ENCODE data around the gene CR1L.
"Not testable (repeated sequence)": the region's sequence is repeated elsewhere in the genome, so short reads cannot be mapped to it uniquely, and the experiment has no call there.

CR1L gene

GRCh38 chr1:207638487-207639145, 6.3 kb upstream of the CR1L start:
- CTCF ChIA-PET; H3K36me3 ChIP-seq (ENCODE audit: control insufficient read depth in 2 of 2, insufficient read depth in 1 of 2, low read length in 2 of 2); H3K4me3 ChIP-seq (ENCODE audit: low read depth, low read length); H3K27ac ChIP-seq (ENCODE audit: extremely low read depth, low read depth, low read length); POLR2A ChIA-PET; H3K4me1 ChIP-seq (ENCODE audit: control insufficient read depth, insufficient read depth, low read length); H3K9me3 ChIP-seq (ENCODE audit: control insufficient read depth, insufficient read depth, low read depth, low read length): not testable (repeated sequence)

- H3K4me1 ChIP-seq (ENCODE audit: control insufficient read depth, insufficient read depth, low read length); H3K9me3 ChIP-seq (ENCODE audit: control insufficient read depth, insufficient read depth, low read depth, low read length); H3K27ac ChIP-seq (ENCODE audit: extremely low read depth, low read depth, low read length); H3K36me3 ChIP-seq (ENCODE audit: control insufficient read depth in 2 of 2, insufficient read depth in 1 of 2, low read length in 2 of 2); H3K4me3 ChIP-seq (ENCODE audit: low read depth, low read length); POLR2A ChIA-PET: not testable (repeated sequence)
- CTCF ChIA-PET = interaction anchor here (1.2 to 2.4 kb wide), 2 partner anchors 10 to 19 kb away, joined by 3 to 7 read pairs; no protein-coding TSS in a partner anchor
Measured at GRCh38 chr1:207639362-207639761, 5.6 kb upstream of the CR1L start.

GRCh38 chr1:207644166-207644851, 624 bp upstream of the CR1L start:
- H3K4me3 ChIP-seq (ENCODE audit: low read depth, low read length) = peak overlapping the region; percentile 1
- ChIA-PET POLR2A (no interaction called here), CTCF (no interaction called here)
- no peaks in the 10 kb centered on the region for H3K36me3 ChIP-seq (ENCODE audit: control insufficient read depth in 2 of 2, insufficient read depth in 1 of 2, low read length in 2 of 2)
- no peak for TF ChIP-seq ZNF768 (tag by site-specific recombination; IDR thresholded peaks at IDR 0.05)
- 0 out of 2 replicates have a peak, but pooled peaks have one; percentile 14 for TF ChIP-seq FEZF1 (tag by site-specific recombination; IDR thresholded peaks at IDR 0.05)
- H3K9me3 ChIP-seq (ENCODE audit: control insufficient read depth, insufficient read depth, low read depth, low read length) = no peaks in the 10 kb centered on the region
- no peaks in the 10 kb centered on the region for H3K4me1 ChIP-seq (ENCODE audit: control insufficient read depth, insufficient read depth, low read length)
- no peak overlapping the region for H3K27ac ChIP-seq (ENCODE audit: extremely low read depth, low read depth, low read length)

- CTCF ChIA-PET = interaction anchor here (0.6 to 1.0 kb wide), 3 partner anchors 15 to 28 kb away, joined by 3 read pairs; no protein-coding TSS in a partner anchor
- H3K4me1 ChIP-seq (ENCODE audit: control insufficient read depth, insufficient read depth, low read length) = no peaks in the 10 kb centered on the region
- no peak overlapping the region for H3K27ac ChIP-seq (ENCODE audit: extremely low read depth, low read depth, low read length)
Measured at GRCh38 chr1:207645635-207646081, 725 bp downstream of the CR1L start.

More at GRCh38 chr1:207645635-207646081, 725 bp downstream of the CR1L start:
- POLR2A ChIA-PET = no interaction called here
- H3K36me3 ChIP-seq (ENCODE audit: control insufficient read depth in 2 of 2, insufficient read depth in 1 of 2, low read length in 2 of 2) = no peaks in the 10 kb centered on the region
- peak overlapping the region; percentile 56; the same call in 1 of the 2 replicates for H3K4me3 ChIP-seq (ENCODE audit: low read depth, low read length)
- TF ChIP-seq ZNF174 (tag by site-specific recombination; IDR thresholded peaks at IDR 0.05) = no peak
- TF ChIP-seq ZNF621 (tag by site-specific recombination; IDR thresholded peaks at IDR 0.05) = no peak
- TF ChIP-seq EGR2 (tag by site-specific recombination; IDR thresholded peaks at IDR 0.05; ENCODE audit: low read depth) = no peak
- TF ChIP-seq RBAK (tag by site-specific recombination; IDR thresholded peaks at IDR 0.05) = no peak
- no peak for TF ChIP-seq GLI4 (tag by site-specific recombination; IDR thresholded peaks at IDR 0.05)
- no peak for TF ChIP-seq ZBTB11 (tag by site-specific recombination; conservative IDR thresholded peaks at IDR 0.05; ENCODE audit: low read depth)
- TF ChIP-seq MYNN (tag by site-specific recombination; IDR thresholded peaks at IDR 0.05; ENCODE audit: borderline replicate concordance) = no peak
- no peak for TF ChIP-seq KLF10 (tag by site-specific recombination; IDR thresholded peaks at IDR 0.05)
- TF ChIP-seq ZNF585B (tag by site-specific recombination; IDR thresholded peaks at IDR 0.05) = no peak
- no peak for TF ChIP-seq ZNF843 (tag by site-specific recombination; IDR thresholded peaks at IDR 0.05)
- no peak for TF ChIP-seq SP7 (tag by site-specific recombination; IDR thresholded peaks at IDR 0.05)
- TF ChIP-seq REPIN1 (tag by site-specific recombination; IDR thresholded peaks at IDR 0.05; ENCODE audit: low read depth) = no peak
- no peak for TF ChIP-seq ZBTB49 (tag by site-specific recombination; IDR thresholded peaks at IDR 0.05; ENCODE audit: low read depth)
- no peak for TF ChIP-seq KLF16 (tag by site-specific recombination; IDR thresholded peaks at IDR 0.05)
- no peak for TF ChIP-seq YY1 (tag by site-specific recombination; IDR thresholded peaks at IDR 0.05)
- TF ChIP-seq ZNF596 (tag by site-specific recombination; IDR thresholded peaks at IDR 0.05) = no peak
- TF ChIP-seq ZNF555 (tag by site-specific recombination; conservative IDR thresholded peaks at IDR 0.05) = no peak
- no peaks in the 10 kb centered on the region for H3K9me3 ChIP-seq (ENCODE audit: control insufficient read depth, insufficient read depth, low read depth, low read length)
